GM11168 (cell line): ENCODE measurements around the gene RCCD1.
"Not testable (repeated sequence)": the region's sequence is repeated elsewhere in the genome, so short reads cannot be mapped to it uniquely, and the experiment has no call there.

Source experiments
- in situ Hi-C: fragments of 300-500 bp; cut with MboI; formaldehyde crosslinking; loops from one replicate; pipeline ENCODE4 v1.12.0; 2022; ENCODE audit warnings: low sequenced_read_pairs; ENCODE audit not compliant: unreplicated experiment

Gene RCCD1

GRCh38 chr15:90954712-90955623 lies at the start of gene RCCD1:
TSS of gene RCCD1 (plus strand) at chr15:90954884. CDS start at chr15:90956735, 1,851 bp downstream.
- in situ Hi-C loops, result loop anchor here (10.0 kb wide), 1 partner anchor 80 kb away; no protein-coding TSS in a partner anchor

- in situ Hi-C loops, result no loop called here
Measured at GRCh38 chr15:90905306-90906180, 49.1 kb upstream of the RCCD1 start.

GRCh38 chr15:90906181-90906849 lies 48.4 kb upstream of the RCCD1 start:
- in situ Hi-C loops, result no loop called here

GRCh38 chr15:90907051-90907660 lies 47.5 kb upstream of the RCCD1 start:
- in situ Hi-C loops, result no loop called here

- in situ Hi-C loops, result no loop called here
Measured at GRCh38 chr15:90907838-90908507, 46.7 kb upstream of the RCCD1 start.

- in situ Hi-C loops, result not testable (repeated sequence)
Measured at GRCh38 chr15:90909449-90909848, 45.2 kb upstream of the RCCD1 start.

- in situ Hi-C loops, result no loop called here
Measured at GRCh38 chr15:90909976-90910375, 44.7 kb upstream of the RCCD1 start.

GRCh38 chr15:90910441-90911301 lies 44.0 kb upstream of the RCCD1 start:
- in situ Hi-C loops, result no loop called here

- in situ Hi-C loops, result no loop called here
Measured at GRCh38 chr15:90911302-90911623, 43.4 kb upstream of the RCCD1 start.

GRCh38 chr15:90911906-90912769 lies 42.5 kb upstream of the RCCD1 start:
- in situ Hi-C loops, result no loop called here

- in situ Hi-C loops, result no loop called here
Measured at GRCh38 chr15:90912770-90913075, 42.0 kb upstream of the RCCD1 start.

- in situ Hi-C loops, result no loop called here
Measured at GRCh38 chr15:90913398-90913944, 41.2 kb upstream of the RCCD1 start.

GRCh38 chr15:90914305-90915080 lies 40.2 kb upstream of the RCCD1 start:
- in situ Hi-C loops, result no loop called here

GRCh38 chr15:90915216-90915807 lies 39.4 kb upstream of the RCCD1 start:
- in situ Hi-C loops, result no loop called here

GRCh38 chr15:90915808-90916440 lies 38.8 kb upstream of the RCCD1 start:
- in situ Hi-C loops, result no loop called here

- in situ Hi-C loops, result no loop called here
Measured at GRCh38 chr15:90916461-90916860, 38.2 kb upstream of the RCCD1 start.
